CD4-positive, CD25-positive, alpha-beta regulatory T cell (primary cell): ENCODE measurements around the gene ASB18. TPM values are rescaled to one million over a fixed set of nuclear protein-coding genes. Genes with fewer than 3 reads are reported as not detected.

Source experiments
- ATAC-seq, 2 donors: fragments of 150-1000 bp; cut with Tn5 transposase; one replicate each; pipeline ENCODE4 v1.10.0; 2021; ENCODE audit warnings: low read depth in 2 of 2, moderate number of reproducible peaks in 2 of 2, moderate library complexity in 1 of 2
- DNase-seq, 3 donors: peaks; one replicate each; pipeline versions ENCODE4 v3.0.0 to v3.0.0-alpha.2; 2012 to 2022; ENCODE audit warnings: mixed read lengths in 1 of 3
- H3K27ac ChIP-seq: one replicate; pipeline ENCODE4 v1.7.0; 2013; ENCODE audit warnings: mild to moderate bottlenecking, low read length; ENCODE audit not compliant: insufficient read depth, poor library complexity, severe bottlenecking
- H3K27me3 ChIP-seq: one replicate; pipeline ENCODE4 v1.7.0; 2013; ENCODE audit warnings: low read length; ENCODE audit not compliant: control insufficient read depth, insufficient read depth
- H3K36me3 ChIP-seq: one replicate; pipeline ENCODE4 v1.7.0; 2013; ENCODE audit warnings: mild to moderate bottlenecking, low read length, moderate library complexity; ENCODE audit not compliant: control insufficient read depth, insufficient read depth
- H3K4me1 ChIP-seq: 2 replicates; pipeline ENCODE4 v1.7.0; 2013; ENCODE audit warnings: mild to moderate bottlenecking, low read length; ENCODE audit not compliant: insufficient read depth, control insufficient read depth, poor library complexity, severe bottlenecking
- H3K4me3 ChIP-seq: one replicate; pipeline ENCODE4 v1.7.0; 2013; ENCODE audit warnings: low read depth, mild to moderate bottlenecking, low read length, moderate library complexity
- H3K9me3 ChIP-seq, 2 experiments: 1 replicate in 1 of 2; 2 replicates in 1 of 2; pipeline ENCODE4 v1.7.0; 2013; ENCODE audit warnings: low read length in 2 of 2, mild to moderate bottlenecking in 1 of 2, moderate library complexity in 1 of 2; ENCODE audit not compliant: control insufficient read depth in 2 of 2
- H3K27ac Mint-ChIP-seq, 3 donors: one replicate each; pipeline ENCODE4 v1.8.0; 2020 to 2022; ENCODE audit warnings: mild to moderate bottlenecking in 3 of 3, mixed read lengths in 3 of 3, moderate library complexity in 2 of 3
- H3K27me3 Mint-ChIP-seq: one replicate; pipeline ENCODE4 v1.8.0; 2022; ENCODE audit warnings: mild to moderate bottlenecking, mixed read lengths
- H3K36me3 Mint-ChIP-seq: one replicate; pipeline ENCODE4 v1.8.0; 2020; ENCODE audit warnings: mixed read lengths
- H3K4me1 Mint-ChIP-seq, 4 donors: one replicate each; pipeline ENCODE4 v1.8.0; 2020 to 2022; ENCODE audit warnings: mixed read lengths in 4 of 4, mild to moderate bottlenecking in 1 of 4
- H3K4me3 Mint-ChIP-seq, 4 donors: one replicate each; pipeline ENCODE4 v1.8.0; 2020 to 2022; ENCODE audit warnings: mild to moderate bottlenecking in 4 of 4, mixed read lengths in 4 of 4, moderate library complexity in 3 of 4
- H3K9me3 Mint-ChIP-seq, 7 donors: one replicate each; pipeline ENCODE4 v1.8.0; 2020 to 2022; ENCODE audit warnings: mixed read lengths in 7 of 7, mild to moderate bottlenecking in 3 of 7, moderate library complexity in 2 of 7
- polyA plus RNA-seq, 4 donors: library from polyadenylated mRNA; unstranded; fragments of 300-500 nt; fragmentation: Illumina TruSeq; gene quantifications; one replicate each; pipeline ENCODE4 v1.2.3, GENCODE V29; 2021
- total RNA-seq: library from RNA; stranded (reverse); gene quantifications from one replicate; pipeline ENCODE4 v1.2.3, GENCODE V29; 2022

Gene ASB18, protein sequence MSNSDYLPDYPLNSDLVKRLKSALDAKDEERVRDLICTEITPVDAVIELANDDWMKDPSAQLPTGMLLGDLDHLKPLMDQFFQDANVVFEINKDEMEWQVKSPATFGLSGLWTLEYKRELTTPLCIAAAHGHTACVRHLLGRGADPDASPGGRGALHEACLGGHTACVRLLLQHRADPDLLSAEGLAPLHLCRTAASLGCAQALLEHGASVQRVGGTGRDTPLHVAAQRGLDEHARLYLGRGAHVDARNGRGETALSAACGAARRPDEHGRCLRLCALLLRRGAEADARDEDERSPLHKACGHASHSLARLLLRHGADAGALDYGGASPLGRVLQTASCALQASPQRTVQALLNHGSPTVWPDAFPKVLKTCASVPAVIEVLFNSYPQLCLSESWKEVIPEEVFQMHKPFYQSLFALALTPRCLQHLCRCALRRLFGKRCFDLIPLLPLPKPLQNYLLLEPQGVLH
- total RNA-seq (not detected), polyA plus RNA-seq (not detected)

DNA sequence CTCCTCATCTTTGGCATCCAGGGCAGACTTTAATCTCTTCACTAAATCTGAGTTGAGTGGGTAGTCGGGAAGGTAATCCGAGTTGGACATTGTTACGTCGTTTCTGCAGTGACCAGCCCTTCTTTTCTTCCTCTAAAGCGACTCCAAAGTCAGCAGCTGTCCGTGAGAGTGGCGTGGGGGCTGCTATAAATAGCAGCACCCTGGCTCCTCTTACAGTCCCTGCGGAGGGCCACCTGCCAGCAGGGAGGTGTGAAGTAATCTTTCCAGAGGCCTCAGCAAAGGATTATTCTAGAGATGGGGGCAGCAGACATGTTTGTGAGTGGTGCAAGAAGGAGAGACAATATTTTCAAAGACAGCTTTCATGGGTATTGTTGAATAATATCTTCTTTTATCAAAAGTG, at the start of gene ASB18:
TSS of gene ASB18 (minus strand) at position 151 of the 400 bp plus-strand sequence. CDS start at position 90, 61 bp downstream.
- no peak within 1 kb of the TSS for H3K27ac Mint-ChIP-seq
- H3K27me3 Mint-ChIP-seq = no peaks in the 10 kb centered on the region
- H3K9me3 Mint-ChIP-seq = peaks cover 0 to 11% (median 2%) of the 10 kb centered on the region in 7 donors

DNA sequence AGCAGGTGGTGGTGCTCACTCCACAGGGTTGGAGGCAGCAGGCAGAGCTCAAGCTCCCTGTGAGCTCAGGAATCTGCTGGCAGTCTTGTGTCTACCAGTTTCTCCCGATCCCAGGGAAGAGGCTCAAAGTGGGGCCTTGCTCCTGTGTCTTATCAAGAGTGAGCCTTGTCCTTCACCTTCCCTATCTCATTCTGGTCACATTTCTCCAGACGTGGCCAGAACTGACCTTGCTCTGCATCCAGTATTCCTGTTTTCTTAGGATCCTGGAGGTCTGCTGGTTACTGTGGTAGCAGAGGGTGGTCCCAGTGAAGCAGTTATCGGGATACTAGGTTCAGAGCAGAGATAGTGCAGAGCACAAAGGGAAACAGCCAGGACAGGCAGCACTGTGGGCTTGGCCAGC, 47.1 kb upstream of the ASB18 start:
- Mint-ChIP-seq H3K36me3 (no peaks in the 10 kb centered on the region), H3K27ac (no peak overlapping the region), H3K4me3 (no peak overlapping the region), H3K4me1 (no peaks in the 10 kb centered on the region), H3K27me3 (no peaks in the 10 kb centered on the region), H3K9me3 (peaks cover 0 to 7% (median 5%) of the 10 kb centered on the region in 7 donors)
- H3K9me3 ChIP-seq = peaks cover 0 to 2% of the 10 kb centered on the region in 2 experiments
- H3K36me3 ChIP-seq = no peaks in the 10 kb centered on the region
- H3K4me1 ChIP-seq = no peaks in the 10 kb centered on the region
- no peak for DNase-seq
- no peak overlapping the region for H3K4me3 ChIP-seq
- no peak for ATAC-seq
- H3K27me3 ChIP-seq = no peaks in the 10 kb centered on the region
- H3K27ac ChIP-seq = no peak overlapping the region

More for the DNA sequence above, at the start of gene ASB18:
- H3K36me3 ChIP-seq = no peaks in the 10 kb centered on the region
- H3K27me3 ChIP-seq = no peaks in the 10 kb centered on the region
- peaks cover 0 to 8% of the 10 kb centered on the region in 2 experiments for H3K9me3 ChIP-seq
- H3K4me3 ChIP-seq = no peak within 1 kb of the TSS
- Mint-ChIP-seq H3K4me3 (no peak within 1 kb of the TSS), H3K36me3 (no peaks in the 10 kb centered on the region), H3K4me1 (no peaks in the 10 kb centered on the region)
- ATAC-seq = no peak
- DNase-seq = no peak
- no peak within 1 kb of the TSS for H3K27ac ChIP-seq
- no peaks in the 10 kb centered on the region for H3K4me1 ChIP-seq

DNA sequence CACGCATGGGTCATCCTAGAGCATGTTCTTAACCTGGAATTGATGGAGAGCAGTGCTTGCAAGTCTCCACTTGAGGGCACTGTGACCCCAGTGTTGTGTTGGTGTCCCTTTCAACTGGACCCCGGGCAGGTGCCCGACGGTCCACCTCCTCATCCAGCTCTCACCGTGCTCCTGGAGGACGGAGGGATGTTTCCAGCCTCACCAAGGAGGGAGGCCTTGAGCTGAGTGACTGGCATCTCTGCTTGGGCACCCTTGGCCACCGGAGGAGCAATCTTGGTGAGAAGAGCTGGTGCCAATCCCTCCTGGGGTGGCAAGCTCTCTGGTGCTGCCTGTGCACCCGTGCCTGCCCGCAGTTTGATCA, 45.4 kb upstream of the ASB18 start:
- no peak overlapping the region for H3K4me3 ChIP-seq
- Mint-ChIP-seq H3K9me3 (peaks cover 0 to 7% (median 3%) of the 10 kb centered on the region in 7 donors), H3K36me3 (no peaks in the 10 kb centered on the region), H3K27me3 (no peaks in the 10 kb centered on the region), H3K4me1 (no peaks in the 10 kb centered on the region), H3K4me3 (no peak overlapping the region), H3K27ac (no peak overlapping the region)
- H3K27ac ChIP-seq = no peak overlapping the region
- ATAC-seq = no peak
- H3K36me3 ChIP-seq = no peaks in the 10 kb centered on the region
- H3K9me3 ChIP-seq = peaks cover 0 to 2% of the 10 kb centered on the region in 2 experiments
- no peaks in the 10 kb centered on the region for H3K27me3 ChIP-seq
- H3K4me1 ChIP-seq = no peaks in the 10 kb centered on the region
- DNase-seq = peak in 1 of 3 donors; percentile 4

DNA sequence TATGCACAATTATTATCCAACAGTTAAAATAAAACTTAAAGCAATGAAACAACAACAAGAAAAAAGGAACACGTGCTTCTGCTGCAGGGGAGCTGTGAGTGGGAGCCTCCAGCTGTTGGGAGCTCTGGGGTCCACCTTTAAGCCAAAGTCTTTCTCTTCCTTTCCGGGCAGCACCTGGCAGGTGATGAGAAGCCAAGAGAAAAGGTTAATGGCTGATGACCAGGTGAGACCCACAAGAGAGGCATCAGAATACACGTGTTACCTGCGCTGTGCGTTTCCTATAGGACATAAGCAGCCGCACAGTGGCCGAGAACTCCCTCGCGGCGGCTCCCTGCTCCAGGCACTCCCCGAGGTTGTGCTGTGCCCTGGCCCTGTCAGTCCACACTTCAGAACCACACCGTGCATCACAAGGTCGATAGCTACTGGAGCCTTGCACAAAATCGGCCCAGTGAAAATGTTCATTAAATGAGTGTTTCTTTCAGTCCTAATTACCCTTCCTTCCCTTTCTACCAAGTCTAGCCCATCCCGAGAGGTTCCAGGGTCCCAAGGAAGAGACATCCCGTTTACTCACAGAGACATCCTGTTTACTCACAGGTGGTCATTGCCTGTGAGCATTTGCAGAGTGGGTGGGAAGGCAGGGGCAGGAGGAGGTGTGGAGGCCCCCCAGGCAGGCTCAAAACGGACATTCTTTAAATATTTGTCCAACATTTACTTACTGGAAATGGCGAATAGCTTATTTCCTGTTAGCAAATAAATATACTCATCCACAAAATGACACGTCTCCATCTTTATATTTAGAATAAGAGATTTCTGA, 44.9 kb upstream of the ASB18 start:
- H3K4me3 ChIP-seq = no peak overlapping the region
- Mint-ChIP-seq H3K27ac (no peak overlapping the region), H3K36me3 (no peaks in the 10 kb centered on the region), H3K27me3 (no peaks in the 10 kb centered on the region), H3K9me3 (peaks cover 0 to 7% (median 3%) of the 10 kb centered on the region in 7 donors), H3K4me1 (no peaks in the 10 kb centered on the region), H3K4me3 (no peak overlapping the region)
- H3K9me3 ChIP-seq = peaks cover 0 to 2% of the 10 kb centered on the region in 2 experiments
- ATAC-seq = no peak
- no peak for DNase-seq
- no peaks in the 10 kb centered on the region for H3K36me3 ChIP-seq
- H3K27me3 ChIP-seq = no peaks in the 10 kb centered on the region
- H3K4me1 ChIP-seq = no peaks in the 10 kb centered on the region
- H3K27ac ChIP-seq = no peak overlapping the region

GRCh38 chr2:236307641-236308040, 43.4 kb upstream of the ASB18 start:
- Mint-ChIP-seq H3K27ac (no peak overlapping the region), H3K9me3 (peaks cover 0 to 5% (median 0%) of the 10 kb centered on the region in 7 donors), H3K36me3 (no peaks in the 10 kb centered on the region), H3K27me3 (no peaks in the 10 kb centered on the region), H3K4me1 (no peaks in the 10 kb centered on the region), H3K4me3 (no peak overlapping the region)
- ATAC-seq (no peak), DNase-seq (no peak)
- Histone ChIP-seq H3K4me1 (no peaks in the 10 kb centered on the region), H3K27me3 (no peaks in the 10 kb centered on the region), H3K9me3 (no peaks in the 10 kb centered on the region), H3K4me3 (no peak overlapping the region), H3K36me3 (no peaks in the 10 kb centered on the region), H3K27ac (no peak overlapping the region)

DNA sequence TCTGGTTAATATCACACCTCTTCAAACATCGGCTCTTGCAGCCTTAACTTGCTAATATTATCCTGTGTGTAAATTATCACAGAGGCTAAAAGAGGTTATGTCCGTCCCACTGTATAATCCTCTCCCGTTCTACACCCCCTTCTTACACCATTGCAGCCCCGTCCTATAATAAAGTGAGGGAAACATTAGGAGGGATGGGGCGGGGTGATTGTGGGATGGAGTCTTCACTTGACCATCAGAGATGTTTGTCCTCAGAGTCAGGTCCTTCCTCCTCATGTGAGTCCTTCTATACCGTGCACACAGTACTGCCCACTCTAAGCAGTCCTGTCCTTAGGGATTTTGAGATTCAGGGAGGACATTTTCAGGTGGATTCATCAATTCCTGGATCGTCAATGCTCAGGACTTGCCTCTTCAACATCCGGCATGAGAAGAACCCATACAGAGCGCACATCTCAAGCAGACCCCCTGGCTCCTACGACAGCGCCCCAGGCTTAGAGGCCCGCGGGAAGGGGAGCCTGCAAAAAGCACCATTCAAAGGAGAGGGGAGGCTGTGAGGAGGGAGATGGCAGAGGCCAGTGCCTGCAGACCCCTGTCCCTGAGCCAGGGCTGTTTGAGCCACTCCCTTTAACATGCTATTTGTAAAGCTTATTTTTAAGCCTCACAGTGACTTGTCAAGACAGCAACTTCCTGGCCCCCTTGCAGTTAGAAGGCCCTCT, 42.8 kb upstream of the ASB18 start:
- Histone ChIP-seq H3K4me3 (no peak overlapping the region), H3K36me3 (no peaks in the 10 kb centered on the region), H3K27me3 (no peaks in the 10 kb centered on the region), H3K27ac (no peak overlapping the region), H3K9me3 (no peaks in the 10 kb centered on the region), H3K4me1 (no peaks in the 10 kb centered on the region)
- DNase-seq (no peak), ATAC-seq (no peak)
- Mint-ChIP-seq H3K9me3 (peaks cover 0 to 2% (median 0%) of the 10 kb centered on the region in 7 donors), H3K4me3 (no peak overlapping the region), H3K36me3 (no peaks in the 10 kb centered on the region), H3K27ac (no peak overlapping the region), H3K27me3 (no peaks in the 10 kb centered on the region), H3K4me1 (no peaks in the 10 kb centered on the region)

DNA sequence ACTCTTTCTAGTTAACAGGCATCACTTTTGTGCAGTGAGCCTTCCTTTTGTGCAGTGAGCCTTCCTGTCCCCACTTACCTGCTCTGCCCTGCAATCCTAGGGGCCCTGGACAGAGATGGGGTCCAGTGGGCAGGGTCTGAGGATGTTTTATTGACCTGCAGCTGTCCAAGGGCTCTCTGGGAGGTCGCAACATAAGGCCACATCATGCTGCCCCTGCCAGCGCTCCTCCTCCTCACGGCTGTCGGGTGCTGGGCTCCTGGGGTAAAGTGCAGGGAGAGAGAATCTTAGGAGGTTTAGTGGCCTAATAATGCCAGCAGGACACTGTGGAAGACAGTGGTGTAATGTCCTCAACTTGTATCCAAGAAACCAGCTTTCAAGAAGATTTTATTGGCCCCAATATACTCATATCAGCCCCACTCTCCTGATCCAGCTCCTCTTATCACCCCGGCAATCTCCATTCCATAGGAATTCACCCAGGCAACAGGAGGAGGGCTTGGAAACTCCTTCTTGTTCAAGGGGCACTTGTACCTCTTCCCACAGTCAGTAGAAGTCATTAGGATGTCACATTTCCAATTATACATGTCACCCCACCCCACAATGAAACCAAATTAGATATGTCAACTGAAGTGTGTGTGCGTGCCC, 41.9 kb upstream of the ASB18 start:
- no peaks in the 10 kb centered on the region for H3K27me3 ChIP-seq
- H3K4me3 ChIP-seq = no peak overlapping the region
- Mint-ChIP-seq H3K27me3 (no peaks in the 10 kb centered on the region), H3K27ac (no peak overlapping the region), H3K4me3 (no peak overlapping the region), H3K9me3 (no peaks in the 10 kb centered on the region), H3K4me1 (no peaks in the 10 kb centered on the region), H3K36me3 (no peaks in the 10 kb centered on the region)
- DNase-seq (no peak), ATAC-seq (no peak)
- no peaks in the 10 kb centered on the region for H3K9me3 ChIP-seq
- H3K4me1 ChIP-seq = no peaks in the 10 kb centered on the region
- no peak overlapping the region for H3K27ac ChIP-seq
- no peaks in the 10 kb centered on the region for H3K36me3 ChIP-seq
